Heart right ventricle (tissue), 16 donors: ENCODE data around the gene CPEB4. TPM values are rescaled to one million over a fixed set of nuclear protein-coding genes. Genes with fewer than 3 reads are reported as not detected.

Source experiments
- ATAC-seq, 8 donors: fragments of 200-7000 bp; cut with Tn5 transposase; one replicate each; pipeline ENCODE4 v1.9.1; 2020; ENCODE audit warnings: mild to moderate bottlenecking in 8 of 8, moderate library complexity in 8 of 8, moderate number of reproducible peaks in 1 of 8
- DNase-seq, 2 donors: peaks; one replicate each; pipeline ENCODE4 v3.0.0-alpha.2; 2020
- H3K27ac ChIP-seq, 10 donors: fragments of 200-600 bp; sonication (generic) in 2 of 10; one replicate each; pipeline versions ENCODE4 v1.5.0 to v1.8.0; 2020 to 2022; ENCODE audit warnings: mild to moderate bottlenecking in 3 of 10
- H3K27me3 ChIP-seq, 7 donors: fragments of 200-600 bp; one replicate each; pipeline ENCODE4 v1.8.0; 2021 to 2022; ENCODE audit warnings: mild to moderate bottlenecking in 2 of 7
- H3K36me3 ChIP-seq, 9 donors: fragments of 200-600 bp; sonication (generic) in 1 of 9; one replicate each; pipeline versions ENCODE4 v1.5.0 to v1.8.0; 2020 to 2022; ENCODE audit warnings: mild to moderate bottlenecking in 2 of 9
- H3K4me1 ChIP-seq, 9 donors: fragments of 200-600 bp; sonication (generic) in 1 of 9; one replicate each; pipeline versions ENCODE4 v1.5.0 to v1.8.0; 2020 to 2022; ENCODE audit warnings: mild to moderate bottlenecking in 4 of 9
- H3K4me3 ChIP-seq, 10 donors: fragments of 200-600 bp; sonication (generic) in 2 of 10; one replicate each; pipeline versions ENCODE4 v1.5.0 to v1.8.0; 2020 to 2022; ENCODE audit warnings: mild to moderate bottlenecking in 7 of 10, moderate library complexity in 2 of 10
- H3K9me3 ChIP-seq, 11 donors: fragments of 200-600 bp in 10 of 11; sonication (generic) in 2 of 11; one replicate each; pipeline versions ENCODE4 v1.5.0 to v1.8.0; 2013 to 2022; ENCODE audit warnings: mild to moderate bottlenecking in 2 of 11, control low read depth in 1 of 11, moderate library complexity in 1 of 11
- WGBS, 2 donors: extraction: QIAGEN DNeasy Blood & Tissue Kit; methylation state at CpG; one replicate each; pipeline ENCODE4 v1.1.7; 2013; ENCODE audit warnings: inconsistent platforms in 1 of 2; 5-methylcytosine and 5-hydroxymethylcytosine counted together
- intact Hi-C, 10 donors: fragments of 100-400 bp; cut with DNase I; formaldehyde crosslinking; loops; one replicate each; pipeline versions ENCODE4 v1.11.1 to v1.14.2; 2022
- polyA plus RNA-seq, 2 donors: library from polyadenylated mRNA; stranded (reverse); fragments of 200-250 nt; gene quantifications; one replicate each; pipeline ENCODE4 v1.2.3, GENCODE V29; 2013
- total RNA-seq, 10 donors: library from RNA; stranded (reverse); fragmentation: NEBNext Ultra II Directional in 3 of 10; extraction: Animal tissue kit (Norgen Biotek cat#: 25700) in 3 of 10; gene quantifications; one replicate each; pipeline versions ENCODE4 v1.2.1 to v1.2.4, GENCODE V29; 2021 to 2023
- TF ChIP-seq, protein P1 (sequence below), 9 donors: fragments of 200-600 bp; sonication (generic) in 2 of 9; IDR thresholded peaks; one replicate each; pipeline versions ENCODE4 v1.5.0 to v1.8.0; 2021 to 2022; ENCODE audit warnings: antibody characterized with exemption in 9 of 9, mild to moderate bottlenecking in 5 of 9, moderate library complexity in 1 of 9
- donor health status: Arrhythmogenic right ventricular cardiomyopathy.
- donor health status: ischemic (EF 13 %, LVEDD 7.1; RV severe dilation, severe dysfunction).
- donor health status: healthy with polysubstance abuse.
- donor health status: DM: no; HTN: yes; CAD: no.
- donor health status: DM: no; HTN: no; CAD: no.
- donor health status: ischemic (EF 25% LVEDD 6.9; RV normal size, moderate dysfunction).
- donor health status: ischemic (EF 25% LVEDD 5.7; RV mildly dilated, moderate dysfunction).
- donor health status: healthy.
- donor health status: DM: yes; HTN: yes; CAD: no.
- donor health status: Ischemic cardiomyopathy.
- donor health status: ischemic (EF 35%, LVEDD 5.7; RV mildly dilated, moderate dysfunction).
- donor health status: nonischemic (EF 11% LVEDD 7.7; RV severe dilation, severe dysfunction).
- donor health status: DM: yes; HTN: yes; CAD: no.
- donor health status: PGD.
- donor health status: ischemic (EF 29% LVEDD 5.4; RV normal size, mild dysfunction).
- donor health status: nonischemic (EF 23%, LVEDD 6.1; RV moderate dilation, normal function).

CPEB4 gene
- total and polyA plus RNA-seq, 12 donors: 29.4 to 279 (median 168) TPM

GRCh38 chr5:173855995-173856656 lies 32.0 kb upstream of the CPEB4 start:
- H3K36me3 ChIP-seq: no peaks in the 10 kb centered on the region
- no peak overlapping the region for H3K4me3 ChIP-seq
- DNase-seq: no peak
- H3K27me3 ChIP-seq: no peaks in the 10 kb centered on the region
- ATAC-seq: no peak
- no peaks in the 10 kb centered on the region for H3K9me3 ChIP-seq
- H3K27ac ChIP-seq: no peak overlapping the region
- WGBS, 2 donors: 56 to 60% methylated on average over 2 of the region's 2 CpGs
- H3K4me1 ChIP-seq: peaks cover 0 to 35% (median 13%) of the 10 kb centered on the region in 9 donors
- TF ChIP-seq, protein P1, sequence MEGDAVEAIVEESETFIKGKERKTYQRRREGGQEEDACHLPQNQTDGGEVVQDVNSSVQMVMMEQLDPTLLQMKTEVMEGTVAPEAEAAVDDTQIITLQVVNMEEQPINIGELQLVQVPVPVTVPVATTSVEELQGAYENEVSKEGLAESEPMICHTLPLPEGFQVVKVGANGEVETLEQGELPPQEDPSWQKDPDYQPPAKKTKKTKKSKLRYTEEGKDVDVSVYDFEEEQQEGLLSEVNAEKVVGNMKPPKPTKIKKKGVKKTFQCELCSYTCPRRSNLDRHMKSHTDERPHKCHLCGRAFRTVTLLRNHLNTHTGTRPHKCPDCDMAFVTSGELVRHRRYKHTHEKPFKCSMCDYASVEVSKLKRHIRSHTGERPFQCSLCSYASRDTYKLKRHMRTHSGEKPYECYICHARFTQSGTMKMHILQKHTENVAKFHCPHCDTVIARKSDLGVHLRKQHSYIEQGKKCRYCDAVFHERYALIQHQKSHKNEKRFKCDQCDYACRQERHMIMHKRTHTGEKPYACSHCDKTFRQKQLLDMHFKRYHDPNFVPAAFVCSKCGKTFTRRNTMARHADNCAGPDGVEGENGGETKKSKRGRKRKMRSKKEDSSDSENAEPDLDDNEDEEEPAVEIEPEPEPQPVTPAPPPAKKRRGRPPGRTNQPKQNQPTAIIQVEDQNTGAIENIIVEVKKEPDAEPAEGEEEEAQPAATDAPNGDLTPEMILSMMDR (IDR thresholded peaks at IDR 0.05): no peak
- intact Hi-C loops: loop anchor here in 1 of 10 donors (5.0 kb wide), 1 partner anchor 84 kb away; no protein-coding TSS in a partner anchor

DNA sequence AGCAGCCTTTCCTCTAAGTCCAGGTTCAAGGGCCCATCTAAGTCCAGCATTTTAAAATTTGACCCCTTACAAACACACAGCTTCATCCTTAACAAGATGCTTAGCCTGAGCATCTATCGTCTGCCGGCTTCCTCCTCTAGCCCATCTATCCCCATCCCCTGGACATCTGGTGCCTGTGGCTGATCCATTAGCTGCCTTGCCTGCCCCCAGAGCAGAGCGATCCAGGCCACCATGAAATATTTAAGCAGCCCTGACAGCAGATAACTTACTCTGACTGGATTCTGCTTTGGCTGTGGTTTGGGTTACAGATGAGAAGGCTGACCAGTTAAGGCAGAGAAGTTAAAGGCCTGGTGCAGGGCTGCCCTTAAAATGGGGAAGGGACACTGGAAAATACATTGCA lies 30.9 kb upstream of the CPEB4 start:
- no peak for DNase-seq
- TF ChIP-seq, protein P1 (IDR thresholded peaks at IDR 0.05): no peak
- H3K4me3 ChIP-seq: no peak overlapping the region
- H3K9me3 ChIP-seq: no peaks in the 10 kb centered on the region
- no peaks in the 10 kb centered on the region for H3K27me3 ChIP-seq
- no peak overlapping the region for H3K27ac ChIP-seq
- 89 to 90% methylated on average over 3 of the region's 3 CpGs for WGBS, 2 donors
- H3K4me1 ChIP-seq: peaks cover 0 to 39% (median 13%) of the 10 kb centered on the region in 9 donors
- intact Hi-C loops: loop anchor here in 1 of 10 donors (5.0 kb wide), 1 partner anchor 85 kb away; no protein-coding TSS in a partner anchor
- no peak for ATAC-seq
- H3K36me3 ChIP-seq: no peaks in the 10 kb centered on the region

DNA sequence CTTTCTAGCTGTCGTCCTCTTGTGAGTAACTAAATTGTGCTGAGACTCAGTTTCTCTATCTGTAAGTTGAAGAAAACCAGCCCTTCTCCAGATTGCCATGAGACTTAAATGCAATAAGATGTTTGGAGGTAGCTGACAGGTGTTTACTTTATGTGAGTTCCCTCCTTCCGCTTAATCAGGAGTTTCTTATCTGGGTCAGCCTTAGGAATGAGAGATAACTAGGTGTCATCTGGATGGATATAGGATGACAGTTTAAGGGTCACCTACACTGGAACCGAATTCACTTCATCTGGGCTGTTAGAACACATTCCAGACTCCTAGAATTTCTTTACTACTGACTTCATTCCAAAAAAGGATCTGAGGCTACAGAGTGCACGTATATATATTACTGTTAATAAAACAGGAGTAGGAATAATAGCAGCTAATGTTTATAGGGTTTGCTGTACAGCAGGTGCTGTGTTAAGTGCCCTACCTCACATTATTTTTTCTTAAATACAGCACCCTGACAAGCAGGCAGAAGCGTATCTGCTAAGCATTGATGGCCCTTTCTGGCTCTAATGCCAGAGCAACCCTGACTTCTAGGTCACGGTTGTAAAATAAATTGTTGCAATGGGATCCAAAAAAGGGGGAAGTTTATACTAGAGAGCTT lies 30.0 kb upstream of the CPEB4 start:
- H3K27me3 ChIP-seq: no peaks in the 10 kb centered on the region
- H3K4me1 ChIP-seq: peaks cover 0 to 34% (median 13%) of the 10 kb centered on the region in 9 donors
- no peaks in the 10 kb centered on the region for H3K36me3 ChIP-seq
- WGBS, 2 donors: 69 to 72% methylated on average over 6 of the region's 6 CpGs
- ATAC-seq (no peak), DNase-seq (no peak)
- no peak overlapping the region for H3K4me3 ChIP-seq
- TF ChIP-seq, protein P1 (IDR thresholded peaks at IDR 0.05): no peak
- H3K9me3 ChIP-seq: no peaks in the 10 kb centered on the region
- intact Hi-C loops: loop anchor here in 1 of 10 donors (5.0 kb wide), 1 partner anchor 86 kb away; no protein-coding TSS in a partner anchor
- H3K27ac ChIP-seq: peak overlapping the region in 4 of 10 donors; percentile 45 to 72 (median 62)

GRCh38 chr5:173858670-173859407 lies 29.3 kb upstream of the CPEB4 start:
- DNase-seq (no peak), ATAC-seq (no peak)
- no peaks in the 10 kb centered on the region for H3K9me3 ChIP-seq
- peak overlapping the region in 6 of 10 donors; percentile 20 to 72 (median 62) for H3K27ac ChIP-seq
- no peak overlapping the region for H3K4me3 ChIP-seq
- intact Hi-C loops: loop anchor here in 1 of 10 donors (5.0 kb wide), 1 partner anchor 87 kb away; no protein-coding TSS in a partner anchor
- H3K36me3 ChIP-seq: no peaks in the 10 kb centered on the region
- H3K27me3 ChIP-seq: no peaks in the 10 kb centered on the region
- WGBS, 2 donors: 61 to 73% methylated on average over 4 of the region's 4 CpGs
- TF ChIP-seq, protein P1 (IDR thresholded peaks at IDR 0.05): no peak
- peaks cover 0 to 31% (median 13%) of the 10 kb centered on the region in 9 donors for H3K4me1 ChIP-seq
